HTERT RPE-1 (cell line): ENCODE results near the gene ATP5PD.
"Not testable (repeated sequence)": the region's sequence is repeated elsewhere in the genome, so short reads cannot be mapped to it uniquely, and the experiment has no call there.

Experiments
- in situ Hi-C: fragments of 300-500 bp; cut with MboI; formaldehyde crosslinking; loops from 4 replicates; pipeline ENCODE4 v1.14.3; 2020; ENCODE audit warnings: low sequenced_read_pairs

Gene ATP5PD

DNA sequence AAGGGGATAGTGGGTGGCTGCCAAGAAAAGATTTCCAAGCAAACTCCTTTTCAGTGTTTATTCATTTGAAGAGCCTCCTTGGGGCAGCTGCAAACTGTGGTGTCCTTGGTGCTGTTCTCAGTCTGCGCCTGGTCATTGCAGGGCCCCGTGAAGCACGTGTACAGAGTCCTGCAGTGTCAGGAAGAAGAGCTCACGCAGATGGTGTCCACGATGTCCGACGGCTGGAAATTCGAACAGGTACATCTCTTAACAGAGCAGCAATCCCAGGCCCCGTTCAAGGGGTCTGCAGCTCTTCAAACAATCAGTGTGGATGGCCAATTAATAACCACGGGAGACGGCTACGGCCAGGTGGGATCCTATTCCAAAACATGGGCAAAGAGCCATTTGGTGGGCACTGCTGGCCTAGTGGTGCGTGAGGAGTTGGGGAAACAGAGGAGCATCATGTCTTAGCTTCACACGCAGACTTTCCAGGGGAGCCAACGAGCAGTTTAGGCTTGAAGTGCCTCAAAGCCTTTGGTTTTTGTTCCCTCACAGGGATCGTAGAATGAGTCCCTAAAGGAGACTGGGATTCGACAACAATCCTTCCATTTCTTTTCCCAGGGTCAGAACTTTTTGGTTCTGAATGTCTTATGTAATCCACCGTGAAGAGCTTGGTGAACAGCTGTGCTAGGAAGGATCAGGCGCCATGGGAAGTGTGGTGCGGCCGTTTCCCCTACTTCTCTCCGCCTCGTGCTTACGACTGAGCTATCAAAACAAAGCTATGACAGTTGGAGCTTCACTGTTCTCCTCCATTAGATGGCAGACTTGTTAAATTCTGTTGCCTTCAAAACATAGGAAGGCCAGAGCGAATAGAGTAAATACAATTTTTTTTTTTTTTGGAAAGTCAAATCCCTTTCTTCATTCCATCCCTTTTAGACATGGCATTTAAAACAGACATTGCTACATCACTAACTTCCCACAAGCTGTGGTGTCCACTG is 12.9 kb upstream of the ATP5PD start:
- in situ Hi-C loops: no loop called here

DNA sequence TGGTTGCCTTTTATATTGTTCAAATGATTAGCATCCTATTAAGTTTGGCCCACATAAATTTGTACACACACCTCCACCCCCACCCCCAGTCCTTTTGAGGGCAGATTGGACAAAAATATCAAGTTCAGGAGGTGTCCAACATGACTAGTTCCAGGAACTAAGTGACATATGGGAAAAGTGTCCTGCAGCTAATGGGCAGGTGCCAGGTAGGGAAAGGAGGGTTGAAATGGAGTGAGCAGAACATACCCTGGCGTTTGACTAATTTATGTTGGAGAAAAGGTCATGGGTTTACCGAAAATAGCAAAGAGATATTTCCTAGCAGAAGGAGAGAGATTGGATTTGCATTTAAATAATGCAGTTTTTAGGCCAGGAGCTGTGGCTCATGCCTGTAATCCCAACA is 5.2 kb upstream of the ATP5PD start:
- in situ Hi-C loops: no loop called here

DNA sequence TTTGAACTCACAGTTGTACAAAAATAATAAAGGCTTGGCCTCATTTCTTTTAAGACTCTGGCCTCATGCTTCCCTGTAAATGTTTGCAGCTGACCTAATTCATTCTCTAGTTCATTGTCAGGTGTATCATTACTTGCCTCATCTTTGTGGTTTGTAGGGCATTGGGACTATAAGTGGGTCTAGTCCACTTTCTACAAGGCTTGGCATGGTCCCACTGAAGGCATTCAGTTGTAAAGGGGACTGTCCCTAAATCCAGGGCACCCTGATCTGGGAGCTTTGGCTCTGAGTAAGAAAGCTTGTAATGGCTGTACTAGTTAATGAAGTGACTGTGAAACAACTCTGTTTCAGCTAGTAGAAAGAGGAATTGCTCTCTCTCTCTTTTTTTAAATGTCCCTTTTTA is 2.9 kb upstream of the ATP5PD start:
- in situ Hi-C loops: no loop called here

DNA sequence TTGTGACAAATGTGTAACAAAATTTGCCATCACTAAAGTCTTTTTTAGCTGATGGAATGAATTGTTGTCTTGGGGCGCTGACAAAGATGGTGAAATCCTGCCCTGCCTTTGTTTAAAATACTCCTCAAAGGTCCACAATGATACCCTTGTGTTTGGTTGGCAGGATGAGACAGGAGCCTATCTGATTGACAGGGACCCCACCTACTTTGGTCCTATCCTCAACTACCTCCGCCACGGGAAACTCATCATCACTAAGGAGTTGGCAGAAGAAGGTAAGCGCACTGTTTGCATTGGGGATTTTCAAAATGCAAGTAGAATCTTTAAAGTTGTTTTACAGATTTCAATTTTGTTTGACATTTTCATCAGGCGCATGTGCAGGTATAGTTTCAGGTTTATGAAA is 2.3 kb upstream of the ATP5PD start:
- in situ Hi-C loops: no loop called here

DNA sequence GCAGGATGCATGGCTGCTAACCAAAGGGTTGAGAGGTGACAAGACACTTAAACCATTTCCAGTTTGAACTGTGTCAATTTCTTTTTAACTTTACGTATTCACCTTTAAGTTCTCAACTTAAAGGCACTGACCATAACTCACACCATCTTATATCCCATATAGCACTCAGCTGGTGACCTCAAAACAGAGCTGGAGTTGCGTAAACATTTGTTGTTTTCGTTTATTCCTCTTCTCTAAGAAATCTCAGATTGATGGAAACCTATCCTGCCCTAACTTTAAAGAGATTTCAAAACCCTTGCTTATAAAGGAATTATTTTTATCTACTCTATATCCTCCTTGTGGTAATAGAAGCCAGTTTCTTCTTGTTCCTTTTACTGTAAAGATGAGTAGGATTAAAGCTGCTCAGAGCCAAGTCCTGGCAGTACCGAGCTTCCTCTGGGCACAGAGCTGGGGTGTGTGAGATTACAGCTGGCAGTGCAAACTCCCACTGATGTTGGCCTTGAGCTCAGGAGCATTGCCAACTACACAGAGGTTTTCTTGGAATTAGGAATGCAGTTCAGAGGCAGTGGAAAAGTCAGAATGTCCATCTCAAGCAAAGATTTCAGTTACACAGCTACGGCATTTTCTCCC is 1.6 kb upstream of the ATP5PD start:
- in situ Hi-C loops: no loop called here

DNA sequence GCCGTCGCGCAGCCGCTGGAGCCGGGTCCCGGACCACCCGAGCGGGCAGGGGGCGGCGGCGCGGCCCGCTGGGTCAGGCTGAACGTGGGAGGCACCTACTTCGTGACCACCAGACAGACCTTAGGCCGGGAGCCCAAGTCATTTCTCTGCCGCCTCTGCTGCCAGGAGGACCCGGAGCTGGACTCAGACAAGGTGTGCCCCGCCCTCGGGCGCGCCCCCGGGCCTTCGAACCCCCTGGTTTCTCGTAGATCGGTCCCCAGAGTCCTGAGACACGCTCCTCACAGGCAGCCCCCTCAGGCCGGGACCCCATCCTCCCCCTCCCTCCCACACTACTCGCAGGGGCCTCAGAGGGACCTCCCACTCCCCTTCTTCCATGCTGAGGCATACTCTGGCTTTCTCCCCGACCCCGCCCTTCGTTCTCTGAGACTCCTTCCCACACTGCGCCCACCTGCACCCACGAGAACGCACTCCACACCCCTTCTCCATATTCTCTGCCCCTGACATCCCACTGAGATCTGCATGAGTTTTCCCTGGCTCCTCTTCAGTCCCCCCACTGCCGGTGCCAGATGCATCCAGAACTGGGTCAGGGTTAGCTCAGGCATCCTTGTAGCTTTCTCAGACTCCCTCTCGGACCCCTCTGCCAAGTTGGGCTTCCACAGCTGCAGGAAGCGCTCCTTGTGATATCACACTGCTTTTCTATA is 779 bp upstream of the ATP5PD start:
- in situ Hi-C loops: no loop called here

DNA sequence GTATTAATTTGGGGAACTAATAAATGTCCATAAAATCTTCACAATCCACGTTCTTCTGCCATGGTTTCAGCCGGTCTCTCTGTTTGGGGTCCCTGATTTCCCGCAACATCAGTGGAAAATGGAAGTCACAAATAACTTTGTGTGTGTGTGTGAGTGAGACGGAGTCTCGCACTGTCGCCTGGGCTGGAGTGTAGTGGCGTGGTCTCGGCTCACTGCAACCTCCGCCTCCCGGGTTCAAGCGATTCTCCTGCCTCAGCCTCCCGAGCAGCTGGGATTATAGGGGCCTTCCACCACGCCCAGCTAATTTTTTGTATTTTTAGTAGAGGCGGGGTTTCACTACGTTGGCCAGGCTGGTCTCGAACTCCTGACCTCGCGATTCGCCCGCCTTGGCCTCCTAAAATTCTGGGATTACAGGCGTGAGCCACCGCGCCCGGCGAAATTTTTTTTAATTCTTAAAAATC is 793 bp downstream of the ATP5PD start:
- in situ Hi-C loops: not testable (repeated sequence)

DNA sequence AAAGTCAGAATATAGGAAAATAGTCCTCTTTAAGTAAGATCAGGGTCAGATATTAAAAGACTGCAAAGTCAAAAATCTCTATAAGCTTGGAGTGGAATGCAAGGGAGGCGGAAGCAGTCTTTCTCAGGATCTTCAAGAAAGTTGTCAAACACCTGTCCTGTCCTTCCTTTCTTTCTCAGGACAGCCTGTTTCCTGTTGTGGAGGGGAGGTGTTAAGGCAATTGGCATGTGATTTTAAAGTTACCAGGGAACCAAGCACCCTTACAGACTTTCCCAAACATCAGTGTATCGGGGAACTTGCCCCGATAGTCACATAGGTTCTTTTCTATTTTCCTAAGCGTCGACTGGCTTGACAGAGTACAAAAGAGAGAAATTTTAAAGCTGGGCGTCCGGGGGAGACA is 2.1 kb downstream of the ATP5PD start:
- in situ Hi-C loops: no loop called here

DNA sequence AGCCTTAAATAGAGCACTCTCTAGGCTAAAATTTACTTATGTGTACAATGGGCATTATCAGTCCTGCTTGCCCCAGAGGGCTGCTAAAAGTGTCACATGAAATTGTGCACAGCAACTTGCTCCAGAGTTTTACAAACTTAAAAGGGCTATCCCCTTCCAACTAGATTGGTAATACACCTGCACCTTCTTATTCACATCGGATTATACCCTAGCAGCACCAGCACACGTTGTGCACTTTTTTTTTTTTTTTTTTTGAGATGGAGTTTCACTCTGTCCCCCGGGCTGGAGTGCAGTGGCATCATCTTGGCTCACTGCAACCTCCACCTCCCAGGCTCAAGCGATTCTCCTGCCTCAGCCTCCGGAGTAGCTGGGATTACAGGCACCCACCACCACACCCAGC is 3.0 kb downstream of the ATP5PD start:
- in situ Hi-C loops: not testable (repeated sequence)

DNA sequence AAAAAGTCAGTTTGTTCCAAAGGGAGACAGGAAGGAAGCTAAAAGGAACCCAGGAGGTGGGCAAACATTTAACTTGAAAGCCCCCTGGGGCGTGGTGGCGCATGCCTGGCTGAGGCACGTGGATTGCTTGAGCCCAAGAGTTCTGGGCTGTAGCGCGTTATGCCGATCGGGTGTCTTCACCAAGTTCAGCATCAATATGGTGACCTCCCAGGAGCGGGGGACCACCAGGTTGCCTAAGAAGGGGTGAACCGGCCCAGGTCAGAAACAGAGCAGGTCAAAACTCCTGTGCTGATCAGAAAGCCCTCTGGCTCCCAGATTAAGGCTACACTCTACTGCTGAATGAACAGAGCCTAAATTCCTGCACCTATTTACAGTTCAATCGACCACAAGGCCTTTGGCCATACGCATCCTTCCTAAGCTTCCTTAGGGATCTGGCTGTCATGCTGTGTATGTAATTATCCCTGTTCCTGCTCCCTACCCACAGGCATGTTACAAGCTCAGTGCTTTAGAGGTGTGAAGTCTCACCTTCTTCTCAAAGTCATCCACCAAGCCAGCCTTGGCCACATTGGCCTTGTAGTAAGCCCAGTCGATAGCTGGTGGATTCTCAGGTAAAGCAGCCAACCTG is 5.0 kb downstream of the ATP5PD start:
- in situ Hi-C loops: no loop called here

DNA sequence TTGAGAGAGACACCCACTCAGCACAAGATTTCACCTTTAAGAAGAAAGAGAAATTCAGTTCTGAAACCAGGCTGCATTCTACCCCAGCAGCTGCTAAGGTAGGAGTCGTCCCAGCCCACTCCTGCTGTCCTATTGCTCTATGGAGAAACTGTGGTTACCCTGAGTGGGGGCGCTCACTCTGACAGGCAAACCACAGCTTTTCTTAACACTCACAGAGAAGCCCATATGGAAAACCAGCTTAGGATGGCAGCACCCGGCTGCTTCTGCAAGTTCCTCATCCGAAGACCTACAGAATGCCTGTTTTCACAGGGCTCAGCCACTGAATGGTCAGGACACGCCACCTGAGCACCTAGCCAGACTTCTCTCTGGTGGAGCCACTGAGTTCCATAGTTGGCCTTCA is 7.5 kb downstream of the ATP5PD start:
- in situ Hi-C loops: no loop called here

DNA sequence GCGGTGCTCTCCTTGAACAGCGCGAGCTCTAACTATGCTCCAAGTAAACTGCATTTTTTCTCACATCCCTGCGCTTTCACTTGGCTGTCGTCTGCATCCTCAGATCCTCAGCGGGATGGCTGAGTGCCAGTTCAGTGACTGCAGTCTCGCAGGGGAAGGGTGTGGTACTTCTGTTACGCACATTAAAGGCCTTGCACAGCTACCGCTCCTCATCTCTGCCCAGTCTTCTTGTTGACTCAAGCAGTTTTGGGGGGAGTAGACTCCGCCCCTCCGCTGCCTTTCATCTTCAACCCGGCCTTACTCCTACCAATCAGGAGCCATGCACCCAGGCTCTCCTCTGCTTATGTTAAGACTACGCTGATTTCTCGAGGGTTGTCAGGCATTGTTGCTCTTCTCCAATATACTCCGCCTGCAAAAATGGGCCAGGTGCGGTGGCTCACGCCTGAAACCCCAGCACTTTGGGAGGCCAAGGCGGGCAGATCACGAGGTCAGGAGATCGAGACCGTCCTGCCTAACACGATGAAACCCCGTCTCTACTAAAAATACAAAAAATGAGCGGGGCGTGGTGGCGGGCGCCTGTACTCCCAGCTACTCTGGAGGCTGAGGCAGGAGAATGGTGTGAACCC is 10.0 kb downstream of the ATP5PD start:
- in situ Hi-C loops: no loop called here

DNA sequence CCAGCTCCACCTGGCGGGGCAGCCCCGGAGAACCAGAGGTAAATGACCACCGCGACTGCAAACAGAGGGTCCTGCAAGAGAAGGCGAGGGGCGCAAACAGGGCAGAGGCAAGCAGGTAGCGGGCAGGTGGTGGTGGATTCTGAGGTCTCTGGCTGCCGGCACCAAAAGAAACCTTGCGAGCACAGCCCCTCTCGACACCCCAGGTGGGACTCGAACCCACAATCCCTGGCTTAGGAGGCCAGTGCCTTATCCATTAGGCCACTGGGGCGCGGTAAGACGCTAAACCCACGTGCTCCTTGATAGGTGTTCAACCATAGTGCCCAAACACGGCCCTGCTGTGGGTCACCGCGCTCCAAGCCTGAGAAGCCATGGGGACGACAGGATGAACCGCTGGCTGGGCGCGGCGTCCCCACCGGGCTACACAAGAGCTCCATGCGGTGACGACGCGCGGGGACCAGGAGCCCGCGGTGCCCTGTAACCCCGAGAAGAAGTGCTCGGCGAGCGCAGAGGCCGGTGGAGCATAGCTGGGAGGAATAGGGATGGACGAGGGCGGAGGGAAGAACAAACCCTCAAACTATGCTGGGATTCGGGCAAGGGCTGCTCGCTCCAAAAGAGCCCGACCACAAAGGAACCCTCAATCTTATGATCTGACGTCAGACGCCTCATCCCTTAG is 12.4 kb downstream of the ATP5PD start:
- in situ Hi-C loops: no loop called here

DNA sequence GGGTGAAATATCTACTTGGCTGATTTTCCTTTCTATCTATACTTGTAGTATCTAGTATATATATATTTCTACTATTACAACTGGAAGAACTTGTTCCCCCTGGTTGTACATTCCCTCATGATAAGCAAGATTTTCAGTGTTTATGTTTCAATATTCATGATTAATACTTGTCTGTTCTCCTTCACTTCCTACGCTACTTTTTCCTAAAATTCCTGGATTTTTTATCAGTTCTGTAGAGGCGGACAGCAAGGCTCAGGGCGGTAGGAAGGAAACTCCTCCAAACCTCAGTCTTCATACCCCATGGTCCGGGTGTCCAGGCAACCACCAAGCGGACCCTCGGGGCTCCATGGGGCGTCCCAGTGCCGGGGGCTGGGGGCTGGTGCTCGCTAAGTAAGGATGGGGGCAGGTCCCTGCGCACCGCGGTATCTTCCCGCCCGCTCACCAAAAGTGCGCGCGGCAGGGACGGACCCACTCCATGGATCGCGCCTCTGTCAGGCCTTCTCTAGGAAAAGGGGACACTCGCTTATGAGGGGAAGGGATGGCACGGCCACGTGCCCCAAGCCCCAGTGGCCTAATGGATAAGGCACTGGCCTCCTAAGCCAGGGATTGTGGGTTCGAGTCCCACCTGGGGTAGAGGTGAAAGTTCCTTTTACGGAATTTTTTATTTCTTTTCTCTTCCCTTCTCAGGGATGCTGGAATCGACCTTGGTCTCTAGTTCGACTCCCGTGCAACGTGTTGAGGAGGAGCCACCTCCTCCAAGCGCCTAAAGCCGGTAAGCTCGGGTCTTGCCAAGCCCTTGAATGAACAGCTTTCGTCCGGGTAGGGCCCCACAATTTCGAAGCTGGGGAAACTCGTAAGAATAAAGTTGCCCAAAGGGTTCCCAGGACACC is 13.2 kb downstream of the ATP5PD start:
- in situ Hi-C loops: no loop called here

DNA sequence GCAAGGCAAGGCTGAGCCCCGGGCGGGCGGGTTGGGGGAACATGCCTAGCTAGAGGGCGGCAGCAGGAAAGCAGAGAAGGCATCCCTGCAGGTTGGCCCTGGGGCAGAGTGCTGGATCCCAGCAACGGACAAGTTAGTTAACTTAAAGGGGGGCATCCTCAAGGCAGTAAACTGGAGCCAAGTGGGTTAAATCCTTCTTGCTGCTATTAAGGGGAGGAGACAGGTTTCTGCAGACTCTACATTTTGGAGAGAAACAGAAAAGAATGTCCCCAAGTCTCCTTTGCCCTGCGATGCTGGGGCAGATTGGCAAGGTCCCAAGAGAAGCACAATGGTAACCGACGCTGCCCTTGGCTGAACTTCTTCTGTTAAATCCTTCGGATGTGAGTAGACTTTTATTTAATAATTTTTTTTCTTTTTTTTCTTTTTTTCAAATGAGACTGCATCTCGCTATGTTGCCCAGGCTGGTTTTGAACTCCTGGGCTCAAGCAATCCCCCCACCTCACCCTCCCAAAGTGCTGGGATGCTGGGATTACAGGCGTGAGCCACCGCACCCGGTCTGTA is 14.0 kb downstream of the ATP5PD start:
- in situ Hi-C loops: no loop called here

DNA sequence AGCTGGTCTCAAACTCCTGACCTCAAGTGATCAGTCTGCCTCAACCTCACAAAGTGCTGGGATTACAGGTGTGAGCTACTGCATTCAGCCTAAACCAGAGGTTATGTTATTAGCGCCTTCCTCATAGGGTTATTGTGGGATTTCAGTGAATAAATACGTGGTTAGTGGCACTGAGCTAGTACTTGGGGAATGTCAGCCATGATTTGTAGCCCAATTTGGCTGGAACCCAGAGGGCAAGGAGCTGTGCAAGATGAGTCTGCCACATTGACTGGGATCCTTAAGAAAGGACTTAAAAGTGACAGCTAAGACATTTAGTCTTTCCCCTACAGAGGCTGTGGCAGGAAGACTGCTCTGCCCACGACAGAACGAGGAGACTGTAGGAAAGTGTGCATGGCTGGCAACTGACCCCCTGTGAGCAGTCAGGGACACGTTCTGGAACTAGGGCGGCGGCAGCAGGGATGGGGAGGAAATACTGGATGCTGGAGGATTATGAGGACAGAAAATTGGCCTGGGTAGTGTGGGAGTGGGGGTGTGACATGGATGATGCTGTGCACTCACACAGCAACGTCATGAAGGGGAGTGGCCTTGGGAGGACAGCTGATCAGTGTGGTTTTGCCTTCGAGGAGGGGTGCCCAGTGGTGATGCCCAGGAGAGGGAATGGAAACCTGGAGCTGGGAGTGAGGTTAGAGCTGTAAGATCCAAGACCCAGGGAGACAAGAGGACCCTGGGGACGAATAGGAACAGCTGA is 14.6 kb downstream of the ATP5PD start:
- in situ Hi-C loops: no loop called here

DNA sequence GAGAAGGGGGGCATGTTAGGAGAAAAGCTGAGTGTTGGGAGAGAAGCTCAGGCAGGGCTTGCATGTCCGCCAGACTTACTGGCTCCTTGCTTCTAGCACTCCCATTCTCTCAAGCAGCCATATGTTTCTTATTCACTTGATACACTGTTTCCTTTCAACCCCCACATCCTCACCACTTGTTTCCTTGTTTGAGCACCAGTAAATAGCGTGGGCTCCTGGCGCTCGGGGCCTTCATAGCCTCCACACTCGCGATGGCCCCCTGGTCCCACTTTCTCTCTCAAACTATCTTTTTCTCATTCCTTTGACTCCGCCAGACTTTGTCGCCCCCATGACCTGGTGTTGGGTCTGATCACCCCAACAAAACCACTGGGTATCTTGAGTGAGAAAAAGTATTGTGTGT is 16.6 kb downstream of the ATP5PD start:
- in situ Hi-C loops: no loop called here

DNA sequence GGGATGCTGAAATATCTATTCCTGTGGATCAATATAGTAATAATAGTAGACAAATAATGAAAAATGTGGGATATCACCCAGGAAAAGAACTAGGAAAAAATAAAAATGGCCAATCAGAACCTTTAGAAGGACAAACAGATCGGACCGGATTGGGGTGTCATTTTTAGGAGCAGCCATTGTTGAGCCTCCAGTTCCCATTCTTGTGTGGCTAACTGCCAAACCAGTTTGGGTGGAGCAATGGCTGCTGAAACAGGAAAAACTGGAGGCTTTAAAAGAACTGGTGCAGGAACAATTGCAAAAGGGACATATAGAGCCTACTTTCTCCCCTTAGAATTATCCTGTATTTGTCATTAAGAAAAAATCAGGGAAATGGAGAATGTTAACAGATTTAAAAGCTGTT is 20.1 kb downstream of the ATP5PD start:
- in situ Hi-C loops: not testable (repeated sequence)
